Measurements from ENCODE around the gene MSH3. TPM values are rescaled to one million over a fixed set of nuclear protein-coding genes. Genes with fewer than 3 reads are reported as not detected.

Gene MSH3
- total and polyA plus RNA-seq, 2 of the 8 experiments (the other 6 are each of a cell fraction or from before 2014, with no cell fraction given) = 3.6 to 22.6 TPM

- DNase-seq (ENCODE audit: low read depth in 1 of 2, low spot score in 2 of 2) (no peak), FAIRE-seq (no peak)
- H2BK12ac ChIP-seq (ENCODE audit: low read depth, low read length) = no peak overlapping the region
- no peak overlapping the region for H3K4me3 ChIP-seq (ENCODE audit: extremely low read depth in 1 of 4, insufficient read depth in 2 of 4, low read depth in 3 of 4, low read length in 4 of 4)
- H4K20me1 ChIP-seq (replicated peaks in 1 of 2; ENCODE audit: control insufficient read depth in 1 of 2, insufficient read depth in 2 of 2, low read length in 2 of 2) = no peaks in the 10 kb centered on the region
- no peak overlapping the region for H3K23ac ChIP-seq (ENCODE audit: insufficient read length)
- no peak overlapping the region for H2BK120ac ChIP-seq (replicated peaks; ENCODE audit: low read depth, low read length)
- H2AFZ ChIP-seq (ENCODE audit: low read length) = no peak overlapping the region
- no peaks in the 10 kb centered on the region for H3K36me3 ChIP-seq (ENCODE audit: control insufficient read depth in 2 of 4, insufficient read depth in 4 of 4, low read length in 3 of 4)
- H3K23me2 ChIP-seq (ENCODE audit: low read depth, low read length) = no peaks in the 10 kb centered on the region
- POLR2A ChIA-PET (ENCODE audit: partially characterized antibody) = interaction anchor here (1.0 to 2.6 kb wide), 2 partner anchors 11 to 37 kb away, joined by 3 to 6 read pairs; partner anchors contain the start of gene ANKRD34B
- H3K14ac ChIP-seq (ENCODE audit: insufficient read length) = no peak overlapping the region
- no peak overlapping the region for H4K91ac ChIP-seq (replicated peaks; ENCODE audit: insufficient read length, low read length)
- H2BK15ac ChIP-seq (ENCODE audit: low read length) = no peak overlapping the region
- no peak overlapping the region for H2BK20ac ChIP-seq (ENCODE audit: low read length)
- peaks cover 0 to 3% of the 10 kb centered on the region in 2 experiments; a peak in 1 of 4 replicates for H3K9me3 ChIP-seq (ENCODE audit: insufficient read depth in 2 of 2, low read depth in 1 of 2, low read length in 1 of 2)
- CTCF ChIA-PET (ENCODE audit: partially characterized antibody) = interaction anchor here (1.8 kb wide), 1 partner anchor 39 kb away, joined by 5 read pairs; no protein-coding TSS in a partner anchor
- no peaks in the 10 kb centered on the region for H3K79me1 ChIP-seq (ENCODE audit: low read depth, low read length)
- no peak overlapping the region for H3K4me2 ChIP-seq (ENCODE audit: insufficient read depth in 1 of 2, low read depth in 2 of 2, low read length in 2 of 2)
- no peak overlapping the region for H3K4ac ChIP-seq (replicated peaks; ENCODE audit: insufficient read length, low read depth, low read length)
- H2BK5ac ChIP-seq (ENCODE audit: low read depth, low read length) = no peak overlapping the region
- no peak overlapping the region for H3K18ac ChIP-seq (ENCODE audit: extremely low read depth, low read length)
- H3K56ac ChIP-seq (replicated peaks; ENCODE audit: insufficient read length, low read depth, low read length) = no peak overlapping the region
- no peaks in the 10 kb centered on the region for H3K79me2 ChIP-seq (ENCODE audit: control insufficient read depth in 1 of 2, insufficient read depth in 2 of 2, low read length in 2 of 2)
- H4K5ac ChIP-seq (ENCODE audit: insufficient read length, low read depth, low read length) = no peak overlapping the region
- no peak overlapping the region for H4K8ac ChIP-seq (ENCODE audit: extremely low read depth, insufficient read depth, low read length)
- no peak overlapping the region for H3K27ac ChIP-seq (ENCODE audit: low read depth, low read length)
- no peaks in the 10 kb centered on the region for H3K4me1 ChIP-seq (replicated peaks in 1 of 4; ENCODE audit: control insufficient read depth in 3 of 4, insufficient read depth in 4 of 4, low read length in 3 of 4)
- no peak overlapping the region for H2AK5ac ChIP-seq (ENCODE audit: low read depth, low read length)
- H3K27me3 ChIP-seq (replicated peaks in 1 of 4; ENCODE audit: control insufficient read depth in 3 of 4, extremely low read depth in 1 of 4, insufficient read depth in 3 of 4, low read length in 3 of 4) = no peaks in the 10 kb centered on the region
- H3K9ac ChIP-seq (replicated peaks in 1 of 4; ENCODE audit: extremely low read depth in 1 of 4, low read depth in 3 of 4, low read length in 3 of 4) = no peak overlapping the region
- TF ChIP-seq MAX (IDR thresholded peaks at IDR 0.05) (no peak), ZNF274 (IDR thresholded peaks at IDR 0.05; ENCODE audit: borderline replicate concordance, extremely low read depth, low read length) (no peak), CBX5 (IDR thresholded peaks at IDR 0.05; ENCODE audit: low read depth, low read length) (no peak), RBBP5 (IDR thresholded peaks at IDR 0.05; ENCODE audit: borderline replicate concordance, low read depth, low read length) (no peak), NANOG (IDR thresholded peaks at IDR 0.05; ENCODE audit: insufficient read depth, low read depth, low read length, poor library complexity, severe bottlenecking) (no peak), SAP30 (IDR thresholded peaks at IDR 0.05; ENCODE audit: insufficient read depth, insufficient replicate concordance, low read length) (no peak), PHF8 (conservative IDR thresholded peaks at IDR 0.05; ENCODE audit: low read depth, low read length) (no peak), GABPA (IDR thresholded peaks at IDR 0.05; ENCODE audit: borderline replicate concordance, insufficient read depth, low read length) (no peak), CEBPB (IDR thresholded peaks at IDR 0.05; ENCODE audit: low read depth, low read length) (no peak), SIRT6 (IDR thresholded peaks at IDR 0.05; ENCODE audit: low read length) (no peak), BRCA1 (IDR thresholded peaks at IDR 0.05; ENCODE audit: low read depth, low read length) (no peak), E2F6 (IDR thresholded peaks at IDR 0.05) (no peak), FOSL1 (IDR thresholded peaks at IDR 0.05; ENCODE audit: insufficient read depth, low read depth, low read length) (no peak), MAFK (IDR thresholded peaks at IDR 0.05; ENCODE audit: low read depth, low read length) (no peak), POLR2A (IDR thresholded peaks at IDR 0.05; ENCODE audit: control extremely low read depth in 1 of 2, low read depth in 2 of 2, low read length in 2 of 2) (no peak)
These were observed 47.1 kb upstream of the MSH3 start for GRCh38 chr5:80607343-80607742.

Data from H1 (cell line).